ENCODE measurements around the gene IFT172.

The IFT172 gene

GRCh38 chr2:27494284-27494943 is 4.9 kb upstream of the IFT172 start:
- DNase-seq, result no peak

DNA sequence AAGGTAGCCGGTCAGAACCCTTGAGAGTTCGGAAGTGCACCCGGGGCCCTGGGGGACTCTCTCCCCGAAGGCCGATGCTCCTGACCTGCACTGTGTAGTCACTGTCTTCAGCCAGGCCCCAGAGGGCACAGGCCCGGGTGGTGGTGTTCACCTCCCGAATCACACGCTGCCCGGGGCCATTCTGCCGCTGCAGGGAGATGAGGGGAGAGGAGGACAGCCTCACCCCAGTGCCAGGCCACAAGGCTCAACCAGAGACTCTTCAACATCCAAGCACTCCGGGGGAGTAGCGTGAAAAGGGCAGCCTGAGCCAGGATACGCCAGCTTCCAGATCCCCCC is 4.4 kb upstream of the IFT172 start:
- DNase-seq, result no peak

GRCh38 chr2:27492557-27492956 is 3.0 kb upstream of the IFT172 start:
- DNase-seq, result no peak

GRCh38 chr2:27489118-27489497 is 435 bp downstream of the IFT172 start:
- peak in 1 of 2 donors; percentile 19 for DNase-seq

- DNase-seq, result no peak
These were observed 4.0 kb downstream of the IFT172 start for GRCh38 chr2:27485496-27485895.

DNA sequence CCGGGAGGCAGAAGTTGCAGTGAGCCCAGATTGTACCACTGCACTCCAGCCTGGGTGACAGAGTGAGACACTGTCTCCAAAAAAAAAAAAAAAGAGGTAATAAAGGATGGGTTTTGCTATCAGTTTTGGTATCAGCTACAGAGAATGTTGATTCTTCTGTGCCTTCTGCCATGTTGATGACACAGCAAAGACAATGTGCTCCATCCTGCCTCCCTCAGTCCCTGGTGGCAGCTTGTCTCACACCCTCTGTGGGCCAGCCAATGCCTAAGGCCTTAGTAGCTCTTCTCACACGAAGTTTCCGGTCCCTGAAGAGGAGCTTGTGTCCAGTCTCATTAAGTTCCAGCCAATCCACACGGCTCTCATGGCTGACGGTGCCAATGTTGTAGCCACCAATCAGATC is 17.6 kb downstream of the IFT172 start:
- no peak for DNase-seq

GRCh38 chr2:27464443-27464842 is 25.1 kb downstream of the IFT172 start:
- DNase-seq, result no peak

DNA sequence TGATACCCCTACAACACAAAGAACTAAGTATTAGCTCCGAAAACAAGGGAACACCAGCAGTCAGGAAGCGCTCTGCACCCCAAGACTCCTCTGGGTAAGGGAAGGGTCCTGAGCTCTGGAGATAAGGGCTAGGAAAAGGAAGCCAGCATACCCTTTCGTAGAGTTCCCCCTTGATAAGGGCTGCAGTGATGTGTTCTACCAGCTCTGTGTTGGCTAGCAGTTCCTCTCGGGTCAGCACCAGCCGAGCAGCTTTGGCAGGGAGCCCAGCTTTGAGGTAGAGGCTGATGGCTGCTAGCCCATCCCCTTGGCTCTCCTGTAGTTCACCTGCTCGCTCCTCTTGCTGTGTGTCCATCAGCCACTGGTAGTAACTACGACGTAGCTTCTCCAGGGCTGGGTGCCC is 28.4 kb downstream of the IFT172 start:
- no peak for DNase-seq

GRCh38 chr2:27453968-27454367 is 35.6 kb downstream of the IFT172 start:
- DNase-seq, result no peak

DNA sequence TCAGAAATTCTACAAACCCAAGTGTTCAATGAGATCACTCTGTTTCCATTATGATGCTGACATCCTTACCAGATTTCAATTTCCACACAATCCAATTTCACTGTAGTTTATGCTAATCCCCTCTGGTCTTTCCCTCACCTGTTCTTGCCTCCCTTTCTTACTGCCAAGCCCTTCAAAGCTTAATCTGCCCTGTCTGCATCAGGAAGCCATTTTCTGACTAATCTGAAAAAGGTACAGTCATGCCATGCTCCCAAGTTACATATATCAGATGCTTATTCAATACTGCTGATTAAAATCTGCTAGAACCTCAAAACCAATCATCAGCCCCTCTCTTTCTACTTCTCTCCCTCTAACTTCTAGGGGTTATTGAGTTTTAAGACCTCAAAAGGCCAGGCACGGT is 38.4 kb downstream of the IFT172 start:
- no peak for DNase-seq

DNA sequence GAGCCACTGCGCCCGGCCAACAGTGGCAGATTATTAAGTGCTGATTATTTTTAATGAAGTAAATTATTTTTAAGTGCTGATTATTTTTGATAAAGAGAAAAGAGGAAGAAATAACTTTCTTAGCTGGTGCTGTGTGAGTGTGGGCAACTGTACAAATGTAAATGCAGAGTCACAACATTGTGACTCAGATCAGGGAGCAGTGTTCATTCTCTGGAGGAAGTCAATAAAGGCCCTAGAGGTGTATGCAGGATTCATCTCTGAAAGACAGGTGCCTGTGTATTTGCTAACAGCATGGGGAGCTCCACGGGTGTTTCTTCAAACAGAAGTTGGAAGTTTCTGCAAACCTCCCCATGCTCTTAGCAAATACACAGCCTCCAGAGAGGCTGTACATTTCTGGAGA is 41.2 kb downstream of the IFT172 start:
- DNase-seq, result no peak

GRCh38 chr2:27446057-27446456 is 43.5 kb downstream of the IFT172 start:
- no peak for DNase-seq

DNA sequence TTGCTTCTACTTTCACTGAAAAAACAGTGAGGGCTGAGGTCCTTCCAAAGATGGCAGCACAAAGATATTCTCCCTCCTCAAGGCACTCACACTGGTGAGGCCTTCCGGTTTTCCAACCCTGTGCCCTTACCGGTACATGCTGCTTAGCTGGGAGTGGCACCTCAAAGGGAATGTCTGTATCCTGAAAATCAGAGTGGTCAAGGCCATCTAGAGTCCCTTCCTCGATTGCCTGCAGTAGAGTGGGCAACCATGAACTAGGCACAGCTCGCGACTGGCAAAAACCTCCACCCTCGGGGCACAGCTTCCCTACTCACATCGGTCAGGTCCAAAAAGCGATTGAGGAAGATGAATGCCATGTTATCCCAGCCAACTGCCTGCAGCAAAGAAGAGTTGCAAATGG is 43.9 kb downstream of the IFT172 start:
- no peak for DNase-seq

- no peak for DNase-seq
These were observed 44.4 kb downstream of the IFT172 start for GRCh38 chr2:27445155-27445554.

GRCh38 chr2:27442920-27443282 is 46.6 kb downstream of the IFT172 start:
- peak; percentile 5 to 14 for DNase-seq

- DNase-seq, result peak; percentile 37 to 77
These were observed 47.3 kb downstream of the IFT172 start, which contains the start of gene KRTCAP3 for GRCh38 chr2:27441958-27442919. Gene KRTCAP3 (plus strand): TSS chr2:27442381. CDS start chr2:27442413, 32 bp downstream.

- no peak for DNase-seq
These were observed 48.2 kb downstream of the IFT172 start for GRCh38 chr2:27441226-27441926.

- DNase-seq, result no peak
These were observed 53.9 kb downstream of the IFT172 start for GRCh38 chr2:27435628-27436027.

DNA sequence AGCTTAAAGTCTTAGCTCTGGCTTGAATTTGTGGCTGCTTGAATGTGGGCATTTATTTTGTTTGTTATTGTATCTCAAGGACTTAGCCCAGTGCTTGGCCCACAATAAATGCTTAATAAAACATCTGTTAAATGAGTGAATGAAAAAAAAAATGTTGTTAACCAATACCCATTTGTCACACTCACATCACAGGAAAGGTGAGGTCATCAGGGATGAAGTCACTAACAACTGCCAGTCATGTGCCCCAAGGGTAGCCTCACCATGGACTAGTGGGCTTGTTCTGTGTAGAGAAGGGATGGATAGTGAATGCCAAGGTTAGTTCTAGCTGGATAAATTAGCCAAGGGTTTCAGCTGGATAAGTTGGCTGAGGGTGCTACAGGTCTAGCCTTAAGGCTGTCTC is 58.1 kb downstream of the IFT172 start:
- peak; percentile 17 to 48 for DNase-seq

DNA sequence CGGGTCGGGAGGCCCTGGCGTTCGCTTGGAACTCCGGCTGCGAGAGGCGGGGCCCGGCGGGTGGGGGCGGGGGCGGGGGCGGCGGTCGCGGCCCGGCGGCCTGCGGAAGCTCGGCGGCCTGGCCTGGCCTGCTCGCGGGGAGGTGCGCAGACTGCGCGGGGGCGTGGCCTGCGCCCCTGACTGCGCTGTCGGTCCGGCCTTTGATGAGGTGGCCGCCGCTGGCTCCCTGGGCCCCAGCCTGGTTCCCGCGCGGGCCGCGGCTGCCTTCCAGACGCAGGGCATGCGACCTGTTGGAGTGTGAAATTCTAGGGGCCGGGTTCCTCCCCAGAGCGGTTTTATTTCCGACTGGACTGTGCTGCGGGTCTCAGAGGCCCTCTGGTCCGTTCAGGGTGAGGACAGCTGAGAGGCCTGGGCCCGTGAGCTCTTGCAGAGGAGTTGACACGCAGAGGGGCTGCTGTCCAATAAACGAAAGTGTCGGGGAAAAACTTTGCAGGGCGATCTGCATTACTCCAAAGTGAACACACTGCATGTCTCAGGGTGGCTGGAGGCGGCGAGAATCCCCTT is 60.5 kb downstream of the IFT172 start:
- peak; percentile 75 to 84 for DNase-seq

- peak; percentile 83 to 91 for DNase-seq
These were observed 61.1 kb downstream of the IFT172 start, which contains the start of gene NRBP1 for GRCh38 chr2:27428213-27428977. Gene NRBP1 (plus strand): TSS chr2:27428631. CDS start chr2:27433274, 4,643 bp downstream.

DNA sequence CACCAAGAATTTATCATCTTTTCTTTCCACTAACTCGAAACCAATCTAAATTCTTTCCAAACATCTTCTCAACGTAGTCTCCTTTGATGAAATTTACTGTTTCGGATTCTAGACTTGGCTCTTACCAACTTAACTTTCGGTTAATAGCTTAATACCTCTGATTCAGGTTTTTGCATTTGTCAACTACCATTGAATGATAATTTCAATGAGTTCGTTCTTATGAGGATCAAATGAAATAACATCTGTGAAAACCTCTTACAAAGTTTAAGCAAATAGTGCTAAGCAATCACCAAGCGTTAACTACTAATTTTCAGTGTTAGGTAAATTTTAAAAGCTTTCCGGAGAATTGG is 61.7 kb downstream of the IFT172 start:
- DNase-seq, result no peak

All from CD4-positive, alpha-beta T cell treated with Interferon alpha-2 for 1 hour (primary cell).